SK-N-SH treated with all-trans-retinoic acid at 6 μM for 48 hours (cell line): ENCODE data around the gene LCNL1.
A peak's percentile ranks its signal among the peaks of the same experiment; 100 is the strongest.

ENCODE experiments used
- ATAC-seq: fragments of 200-7000 bp; cut with Tn5 transposase; 3 replicates; pipeline ENCODE4 v1.9.1; 2020; ENCODE audit warnings: mild to moderate bottlenecking, moderate library complexity
- ARNTL ChIP-seq: fragments of 450-650 bp; formaldehyde crosslinking; IDR thresholded peaks from 2 replicates; pipeline ENCODE4 v1.5.0; 2020; ENCODE audit warnings: low read depth, mild to moderate bottlenecking, moderate library complexity, borderline replicate concordance
- BACH2 ChIP-seq: fragments of 250-450 bp; sonication (Bioruptor Pico); IDR thresholded peaks from 2 replicates; pipeline ENCODE4 v1.9.0; 2021; ENCODE audit warnings: mild to moderate bottlenecking, borderline replicate concordance
- CREB5 ChIP-seq: fragments of 250-450 bp; sonication (Bioruptor Pico); IDR thresholded peaks from 2 replicates; pipeline ENCODE4 v1.5.1; 2020; ENCODE audit warnings: low read depth, mild to moderate bottlenecking, moderate library complexity
- CSDC2 ChIP-seq: fragments of 250-450 bp; sonication (Bioruptor Pico); IDR thresholded peaks from 2 replicates; pipeline ENCODE4 v1.5.0; 2020; ENCODE audit warnings: mild to moderate bottlenecking, moderate library complexity
- ESRRG ChIP-seq: fragments of 250-450 bp; sonication (Bioruptor Pico); IDR thresholded peaks from 2 replicates; pipeline ENCODE4 v1.6.1; 2021; ENCODE audit warnings: mild to moderate bottlenecking
- GLIS3 ChIP-seq: fragments of 250-450 bp; sonication (Bioruptor Pico); IDR thresholded peaks from 2 replicates; pipeline ENCODE4 v1.5.0; 2020; ENCODE audit warnings: mild to moderate bottlenecking, moderate library complexity
- ISL1 ChIP-seq: fragments of 250-450 bp; sonication (Bioruptor Pico); IDR thresholded peaks from 2 replicates; pipeline ENCODE4 v2.1.2; 2022; ENCODE audit warnings: mild to moderate bottlenecking, moderate library complexity
- OSR1 ChIP-seq: fragments of 250-450 bp; sonication (Bioruptor Pico); IDR thresholded peaks from 2 replicates; pipeline ENCODE4 v1.8.0; 2022; ENCODE audit warnings: moderate library complexity, mild to moderate bottlenecking, inconsistent platforms
- POU6F1 ChIP-seq: fragments of 250-450 bp; sonication (Bioruptor Pico); IDR thresholded peaks from 2 replicates; pipeline ENCODE4 v1.8.0; 2021; ENCODE audit warnings: low read depth, mild to moderate bottlenecking, moderate library complexity, borderline replicate concordance
- PPARA ChIP-seq: fragments of 250-450 bp; sonication (Bioruptor Pico); IDR thresholded peaks from 2 replicates; pipeline ENCODE4 v1.5.0; 2020; ENCODE audit warnings: mild to moderate bottlenecking, borderline replicate concordance
- RARB ChIP-seq: fragments of 250-450 bp; sonication (Bioruptor Pico); IDR thresholded peaks from 2 replicates; pipeline ENCODE4 v1.8.0; 2021; ENCODE audit warnings: mild to moderate bottlenecking, moderate library complexity
- SNAI2 ChIP-seq: fragments of 250-450 bp; sonication (Bioruptor Pico); IDR thresholded peaks from 2 replicates; pipeline ENCODE4 v1.5.0; 2020; ENCODE audit warnings: mild to moderate bottlenecking, moderate library complexity
- TCF4 ChIP-seq: fragments of 250-450 bp; sonication (Bioruptor Pico); IDR thresholded peaks from 2 replicates; pipeline ENCODE4 v1.8.0; 2021; ENCODE audit warnings: mild to moderate bottlenecking, moderate library complexity, borderline replicate concordance
- TOX ChIP-seq: fragments of 250-450 bp; sonication (Bioruptor Pico); IDR thresholded peaks from 2 replicates; pipeline ENCODE4 v1.8.0; 2021; ENCODE audit warnings: mild to moderate bottlenecking, moderate library complexity, borderline replicate concordance
- TSHZ2 ChIP-seq: fragments of 250-450 bp; sonication (Bioruptor Pico); IDR thresholded peaks from 2 replicates; pipeline ENCODE4 v1.5.0; 2020; ENCODE audit warnings: mild to moderate bottlenecking, moderate library complexity
- ZC3H10 ChIP-seq: fragments of 250-450 bp; sonication (Bioruptor Pico); IDR thresholded peaks from 2 replicates; pipeline ENCODE4 v1.5.1; 2021; ENCODE audit warnings: mild to moderate bottlenecking, moderate library complexity
- ZFP3 ChIP-seq: fragments of 250-450 bp; sonication (Bioruptor Pico); IDR thresholded peaks from 2 replicates; pipeline ENCODE4 v1.5.0; 2020; ENCODE audit warnings: mild to moderate bottlenecking, moderate library complexity
- ZFP30 ChIP-seq: fragments of 450-650 bp; formaldehyde crosslinking; IDR thresholded peaks from 2 replicates; pipeline ENCODE4 v1.5.0; 2022; ENCODE audit warnings: mild to moderate bottlenecking, moderate library complexity
- ZNF70 ChIP-seq: fragments of 450-650 bp; formaldehyde crosslinking; IDR thresholded peaks from 2 replicates; pipeline ENCODE4 v1.5.0; 2020; ENCODE audit warnings: mild to moderate bottlenecking, moderate library complexity
- TF ChIP-seq, protein P1 (sequence below): fragments of 250-450 bp; sonication (Bioruptor Pico); IDR thresholded peaks from 2 replicates; pipeline ENCODE4 v1.8.0; 2020; ENCODE audit warnings: mild to moderate bottlenecking, moderate library complexity, borderline replicate concordance
- TF ChIP-seq, protein P2 (sequence below): fragments of 250-450 bp; sonication (Bioruptor Pico); IDR thresholded peaks from 2 replicates; pipeline ENCODE4 v1.5.1; 2021; ENCODE audit warnings: mild to moderate bottlenecking, moderate library complexity

The LCNL1 gene

DNA sequence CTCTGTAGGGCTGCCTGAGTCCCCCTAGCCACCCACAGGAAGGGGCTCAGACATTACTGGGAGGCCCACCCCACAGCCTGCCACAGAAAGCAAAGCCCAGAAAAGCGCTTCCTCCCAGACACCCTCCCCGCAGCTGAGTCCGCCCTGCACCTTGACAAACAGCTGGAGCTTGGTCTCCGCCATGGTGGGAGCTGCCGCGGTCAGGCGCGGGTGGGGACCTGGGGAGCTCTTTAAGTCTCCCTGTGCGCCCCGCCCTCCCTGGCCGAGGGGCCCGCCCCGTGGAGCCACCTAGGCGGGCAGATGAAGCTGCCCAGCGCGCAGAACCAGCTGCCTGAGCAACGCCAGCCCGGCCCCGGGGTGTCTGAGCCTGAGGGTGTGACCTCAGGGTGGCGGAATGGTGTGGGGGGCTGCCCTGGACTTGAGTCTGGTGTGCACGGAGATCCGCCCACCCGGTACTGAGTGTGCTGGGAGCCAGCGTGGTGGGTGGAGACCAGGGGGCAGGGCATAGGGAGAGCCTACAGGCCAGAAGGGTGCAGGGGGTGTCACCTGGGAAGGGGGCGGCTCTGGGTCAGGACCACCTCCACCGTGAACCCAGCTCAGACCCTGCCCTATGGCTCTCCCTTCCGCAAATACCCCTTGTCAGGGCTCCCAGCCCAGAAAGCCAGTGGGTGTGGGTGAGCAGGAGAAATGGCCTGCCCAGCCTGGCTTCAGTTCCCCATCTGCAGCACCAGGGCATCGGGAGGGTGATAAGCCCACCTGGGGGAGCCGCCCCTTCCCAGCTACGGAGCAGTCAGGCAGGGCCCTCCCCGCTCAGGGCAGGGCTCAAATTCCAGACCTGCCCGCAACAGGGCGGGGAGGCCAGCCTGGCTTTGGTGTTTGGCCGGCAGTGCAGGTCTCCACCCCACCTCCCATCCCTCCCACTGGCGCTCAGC is 13.8 kb downstream of the LCNL1 start, which contains the start of gene CLIC3:
Gene CLIC3, minus strand, starts transcription at position 208 of the 932 bp plus-strand sequence. Its CDS starts 25 bp downstream, at position 183.
- TF ChIP-seq ZNF70 (CRISPR knock-in tag) (no peak), OSR1 (CRISPR knock-in tag) (no peak), PPARA (no peak), SNAI2 (CRISPR knock-in tag) (no peak), TCF4 (no peak), ISL1 (CRISPR knock-in tag) (no peak), CREB5 (CRISPR knock-in tag) (no peak), BACH2 (no peak), ZC3H10 (CRISPR knock-in tag) (no peak), ZFP30 (CRISPR knock-in tag) (no peak), ARNTL (CRISPR knock-in tag) (no peak), ZFP3 (no peak), ESRRG (no peak)
- TF ChIP-seq, protein P1, sequence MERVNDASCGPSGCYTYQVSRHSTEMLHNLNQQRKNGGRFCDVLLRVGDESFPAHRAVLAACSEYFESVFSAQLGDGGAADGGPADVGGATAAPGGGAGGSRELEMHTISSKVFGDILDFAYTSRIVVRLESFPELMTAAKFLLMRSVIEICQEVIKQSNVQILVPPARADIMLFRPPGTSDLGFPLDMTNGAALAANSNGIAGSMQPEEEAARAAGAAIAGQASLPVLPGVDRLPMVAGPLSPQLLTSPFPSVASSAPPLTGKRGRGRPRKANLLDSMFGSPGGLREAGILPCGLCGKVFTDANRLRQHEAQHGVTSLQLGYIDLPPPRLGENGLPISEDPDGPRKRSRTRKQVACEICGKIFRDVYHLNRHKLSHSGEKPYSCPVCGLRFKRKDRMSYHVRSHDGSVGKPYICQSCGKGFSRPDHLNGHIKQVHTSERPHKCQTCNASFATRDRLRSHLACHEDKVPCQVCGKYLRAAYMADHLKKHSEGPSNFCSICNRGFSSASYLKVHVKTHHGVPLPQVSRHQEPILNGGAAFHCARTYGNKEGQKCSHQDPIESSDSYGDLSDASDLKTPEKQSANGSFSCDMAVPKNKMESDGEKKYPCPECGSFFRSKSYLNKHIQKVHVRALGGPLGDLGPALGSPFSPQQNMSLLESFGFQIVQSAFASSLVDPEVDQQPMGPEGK (CRISPR knock-in tag), result no peak
- TF ChIP-seq, protein P2, sequence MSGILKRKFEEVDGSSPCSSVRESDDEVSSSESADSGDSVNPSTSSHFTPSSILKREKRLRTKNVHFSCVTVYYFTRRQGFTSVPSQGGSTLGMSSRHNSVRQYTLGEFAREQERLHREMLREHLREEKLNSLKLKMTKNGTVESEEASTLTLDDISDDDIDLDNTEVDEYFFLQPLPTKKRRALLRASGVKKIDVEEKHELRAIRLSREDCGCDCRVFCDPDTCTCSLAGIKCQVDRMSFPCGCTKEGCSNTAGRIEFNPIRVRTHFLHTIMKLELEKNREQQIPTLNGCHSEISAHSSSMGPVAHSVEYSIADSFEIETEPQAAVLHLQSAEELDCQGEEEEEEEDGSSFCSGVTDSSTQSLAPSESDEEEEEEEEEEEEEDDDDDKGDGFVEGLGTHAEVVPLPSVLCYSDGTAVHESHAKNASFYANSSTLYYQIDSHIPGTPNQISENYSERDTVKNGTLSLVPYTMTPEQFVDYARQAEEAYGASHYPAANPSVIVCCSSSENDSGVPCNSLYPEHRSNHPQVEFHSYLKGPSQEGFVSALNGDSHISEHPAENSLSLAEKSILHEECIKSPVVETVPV (CRISPR knock-in tag), result no peak
- ATAC-seq, result peak; percentile 32

- no peak for TF ChIP-seq ZFP3
- no peak for TF ChIP-seq ZNF70 (CRISPR knock-in tag)
- TF ChIP-seq TSHZ2 (CRISPR knock-in tag), result no peak
- TF ChIP-seq ISL1 (CRISPR knock-in tag), result no peak
- TF ChIP-seq RARB (CRISPR knock-in tag), result no peak
- no peak for TF ChIP-seq SNAI2 (CRISPR knock-in tag)
- no peak for TF ChIP-seq TCF4
- ATAC-seq, result no peak
These were observed 14.6 kb downstream of the LCNL1 start for GRCh38 chr9:136997371-136997770.

- ATAC-seq, result no peak
- TF ChIP-seq, protein P1 (CRISPR knock-in tag), result no peak
- TF ChIP-seq ZFP3, result no peak
- no peak for TF ChIP-seq GLIS3
- no peak for TF ChIP-seq CSDC2 (CRISPR knock-in tag)
- TF ChIP-seq TSHZ2 (CRISPR knock-in tag), result no peak
- no peak for TF ChIP-seq RARB (CRISPR knock-in tag)
- TF ChIP-seq ARNTL (CRISPR knock-in tag), result no peak
- TF ChIP-seq TCF4, result no peak
- no peak for TF ChIP-seq OSR1 (CRISPR knock-in tag)
- no peak for TF ChIP-seq TOX
- no peak for TF ChIP-seq ZFP30 (CRISPR knock-in tag)
- TF ChIP-seq SNAI2 (CRISPR knock-in tag), result no peak
- TF ChIP-seq POU6F1, result no peak
- no peak for TF ChIP-seq BACH2
- TF ChIP-seq ZNF70 (CRISPR knock-in tag), result no peak
- TF ChIP-seq ISL1 (CRISPR knock-in tag), result no peak
- TF ChIP-seq, all 23 proteins: peak for 0
These were observed 15.0 kb downstream of the LCNL1 start for GRCh38 chr9:136997830-136998234.
